SK-N-SH (cell line): ENCODE results near the gene ALPI. TPM values are rescaled to one million over a fixed set of nuclear protein-coding genes. Genes with fewer than 3 reads are reported as not detected.

Experiments
- CTCF ChIA-PET: fragments of 300-600, 350-600 bp; formaldehyde crosslinking; extraction: SDS; loops from one replicate; lab custom pipeline; 2021; lab: Yijun Ruan, JAX
- POLR2A ChIA-PET: fragments of 350-600 bp; sonication (Branson Sonifier 250); formaldehyde crosslinking; extraction: SDS; loops from one replicate; lab custom pipeline; 2020; ENCODE audit warnings: antibody characterized with exemption, inconsistent platforms; lab: Yijun Ruan, JAX
- DNase-seq: peaks from one replicate; pipeline ENCODE4 v3.0.0; 2012
- H2AFZ ChIP-seq: fragments of 200-600 bp; sonication (generic); 2 replicates; pipeline ENCODE4 v1.8.1; 2016; ENCODE audit warnings: antibody characterized with exemption, mild to moderate bottlenecking, low read depth
- H3F3A ChIP-seq: fragments of 200-600 bp; sonication (generic); replicated peaks from 2 replicates; pipeline ENCODE3; 2016; ENCODE audit warnings: antibody characterized with exemption, mild to moderate bottlenecking; ENCODE audit not compliant: insufficient read depth
- H3K27ac ChIP-seq, 2 experiments: fragments of 200-500 bp in 1 of 2; fragments of 200-600 bp in 1 of 2; sonication (Bioruptor generic) in 1 of 2; sonication (generic), shearing (Covaris generic) in 1 of 2; 2 replicates each; pipeline versions ENCODE4 v1.5.1 to v1.6.1; 2014 to 2016; ENCODE audit warnings: low read depth in 2 of 2, inconsistent platforms in 1 of 2, low read length in 1 of 2, mild to moderate bottlenecking in 1 of 2, mixed read lengths in 1 of 2
- H3K27me3 ChIP-seq: fragments of 200-600 bp; sonication (generic), shearing (Covaris generic); 2 replicates; pipeline ENCODE4 v1.6.1; 2016; ENCODE audit warnings: mixed run types; ENCODE audit not compliant: insufficient read depth
- H3K36me3 ChIP-seq, 2 experiments: fragments of 200-500 bp in 1 of 2; fragments of 200-600 bp in 1 of 2; sonication (Bioruptor generic) in 1 of 2; sonication (generic) in 1 of 2; replicated peaks in 1 of 2; 2 replicates each; pipeline versions ENCODE3 to v1.5.1; 2014 to 2016; ENCODE audit warnings: low read length in 1 of 2, mild to moderate bottlenecking in 1 of 2; ENCODE audit not compliant: insufficient read depth in 2 of 2, control insufficient read depth in 1 of 2
- H3K4me1 ChIP-seq, 2 experiments: fragments of 200-500 bp in 1 of 2; fragments of 200-600 bp in 1 of 2; sonication (Bioruptor generic) in 1 of 2; sonication (generic), shearing (Covaris generic) in 1 of 2; 2 replicates each; pipeline versions ENCODE4 v1.5.1 to v1.6.1; 2014 to 2016; ENCODE audit warnings: low read depth in 1 of 2, low read length in 1 of 2, mixed run types in 1 of 2; ENCODE audit not compliant: insufficient read depth in 2 of 2, control insufficient read depth in 1 of 2
- H3K4me2 ChIP-seq: fragments of 200-600 bp; sonication (generic), shearing (Covaris generic); 2 replicates; pipeline ENCODE4 v1.6.1; 2017; ENCODE audit warnings: mixed run types
- H3K4me3 ChIP-seq, 2 experiments: fragments of 200-500 bp in 1 of 2; fragments of 200-600 bp in 1 of 2; sonication (Bioruptor generic) in 1 of 2; sonication (generic), shearing (Covaris generic) in 1 of 2; 2 replicates each; pipeline versions ENCODE4 v1.5.1 to v1.8.1; 2014 to 2016; ENCODE audit warnings: low read depth in 2 of 2, inconsistent platforms in 1 of 2, low read length in 1 of 2, mild to moderate bottlenecking in 1 of 2, mixed read lengths in 1 of 2, moderate library complexity in 1 of 2
- H3K79me2 ChIP-seq: fragments of 200-600 bp; sonication (generic); 2 replicates; pipeline ENCODE4 v1.8.1; 2017; ENCODE audit warnings: mild to moderate bottlenecking; ENCODE audit not compliant: insufficient read depth
- H3K9ac ChIP-seq: fragments of 200-600 bp; sonication (generic); 2 replicates; pipeline ENCODE4 v1.6.1; 2017; ENCODE audit warnings: mixed run types
- H3K9me2 ChIP-seq: fragments of 200-600 bp; sonication (generic); 2 replicates; pipeline ENCODE4 v1.6.1; 2017; ENCODE audit warnings: mixed run types
- H3K9me3 ChIP-seq: fragments of 200-600 bp; sonication (generic); 2 replicates; pipeline ENCODE4 v1.6.1; 2017; ENCODE audit warnings: mixed run types, mild to moderate bottlenecking, moderate library complexity
- H4K20me1 ChIP-seq: fragments of 200-600 bp; sonication (generic); 2 replicates; pipeline ENCODE4 v1.6.1; 2017; ENCODE audit warnings: mild to moderate bottlenecking, mixed run types; ENCODE audit not compliant: insufficient read depth
- ELF1 ChIP-seq: IDR thresholded peaks from 2 replicates; pipeline ENCODE4 v1.4.0; 2012
- EP300 ChIP-seq, 2 experiments: IDR thresholded peaks; 2 replicates each; pipeline versions ENCODE4 v1.4.0 to v1.6.1; 2012; ENCODE audit warnings: borderline replicate concordance in 1 of 2, low read depth in 1 of 2, low read length in 1 of 2
- EZH2phosphoT487 ChIP-seq: fragments of 200-600 bp; sonication (generic); IDR thresholded peaks from 2 replicates; pipeline ENCODE4 v1.6.1; 2017; ENCODE audit warnings: low read depth, mixed run types, mild to moderate bottlenecking, antibody characterized with exemption, moderate library complexity, borderline replicate concordance
- FOXJ3 ChIP-seq: sonication (generic); formaldehyde crosslinking; IDR thresholded peaks from 2 replicates; pipeline ENCODE4 v1.5.1; 2020; ENCODE audit warnings: mild to moderate bottlenecking, missing genetic modification reagents
- GABPA ChIP-seq: IDR thresholded peaks from 2 replicates; pipeline ENCODE4 v1.4.0; 2012; ENCODE audit warnings: low read depth, mild to moderate bottlenecking
- GATA2 ChIP-seq: sonication (generic); formaldehyde crosslinking; IDR thresholded peaks from 2 replicates; pipeline ENCODE4 v1.5.0; 2020; ENCODE audit warnings: mild to moderate bottlenecking, missing genetic modification reagents
- IRF3 ChIP-seq: fragments of 150-350 bp; IDR thresholded peaks from 2 replicates; pipeline ENCODE4 v1.6.1; 2016; ENCODE audit warnings: mild to moderate bottlenecking, low read depth, low read length
- JUND ChIP-seq: IDR thresholded peaks from 2 replicates; pipeline ENCODE4 v1.4.0; 2012
- MXI1 ChIP-seq: IDR thresholded peaks from 2 replicates; pipeline ENCODE4 v1.6.1; 2012; ENCODE audit warnings: mild to moderate bottlenecking, low read depth, low read length, improper control_type of control experiment
- NFIC ChIP-seq: IDR thresholded peaks from 2 replicates; pipeline ENCODE4 v1.4.0; 2012; ENCODE audit warnings: borderline replicate concordance
- RAD21 ChIP-seq: IDR thresholded peaks from 2 replicates; pipeline ENCODE4 v1.6.1; 2012; ENCODE audit warnings: mild to moderate bottlenecking, low read length
- RCOR1 ChIP-seq: fragments of 150-350 bp; IDR thresholded peaks from 2 replicates; pipeline ENCODE4 v1.6.1; 2017; ENCODE audit warnings: antibody characterized with exemption, low read length
- SIN3A ChIP-seq: IDR thresholded peaks from 2 replicates; pipeline ENCODE4 v1.6.1; 2012; ENCODE audit warnings: low read depth, mild to moderate bottlenecking, low read length, moderate library complexity, borderline replicate concordance
- TAF1 ChIP-seq: IDR thresholded peaks from 2 replicates; pipeline ENCODE4 v1.6.1; 2012; ENCODE audit warnings: low read depth, mild to moderate bottlenecking, low read length, moderate library complexity, borderline replicate concordance
- TCF12 ChIP-seq: IDR thresholded peaks from 2 replicates; pipeline ENCODE4 v1.4.0; 2012
- USF2 ChIP-seq: fragments of 150-350 bp; IDR thresholded peaks from 2 replicates; pipeline ENCODE4 v1.6.1; 2017; ENCODE audit warnings: antibody characterized with exemption, low read length, low read depth, borderline replicate concordance
- YY1 ChIP-seq: IDR thresholded peaks from 2 replicates; pipeline ENCODE4 v1.4.0; 2012; ENCODE audit warnings: low read depth, mild to moderate bottlenecking
- ZBTB33 ChIP-seq: IDR thresholded peaks from 2 replicates; pipeline ENCODE4 v1.4.0; 2012; ENCODE audit warnings: low read depth, borderline replicate concordance
- WGBS: methylation state at CpG from one replicate; pipeline ENCODE4 v1.1.6; 2017; ENCODE audit warnings: low lambda C conversion rate; 5-methylcytosine and 5-hydroxymethylcytosine counted together
- polyA plus RNA-seq, 3 experiments: library from polyadenylated mRNA; depleted of rRNA; stranded (reverse); fragments of >200 nt; gene quantifications; 2 replicates each; pipeline ENCODE4 v1.2.3, GENCODE V29; 2012

Gene ALPI
- polyA plus RNA-seq, 1 of the 3 experiments (the other 2 are of a cell fraction): not detected

GRCh38 chr2:232486558-232487384, 30.8 kb downstream of the ALPI start:
- Histone ChIP-seq H3K27me3 (peaks cover 18% of the 10 kb centered on the region), H3K79me2 (no peaks in the 10 kb centered on the region), H2AFZ (no peak overlapping the region), H3F3A (no peaks in the 10 kb centered on the region), H3K36me3 (no peaks in the 10 kb centered on the region), H3K9me2 (no peaks in the 10 kb centered on the region), H3K4me1 (peaks cover 0 to 4% of the 10 kb centered on the region in 2 experiments; a peak in 1 of 4 replicates), H3K9ac (no peak overlapping the region), H3K9me3 (no peaks in the 10 kb centered on the region), H3K4me3 (peak overlapping the region in 1 of 2 experiments; percentile 27; a peak in 1 of 4 replicates), H4K20me1 (no peaks in the 10 kb centered on the region), H3K27ac (no peak overlapping the region), H3K4me2 (no peak overlapping the region)
- ChIA-PET CTCF (interaction anchor here (1.0 to 1.2 kb wide), 2 partner anchors 36 to 561 kb away, joined by 3 to 4 read pairs; no protein-coding TSS in a partner anchor), POLR2A (no interaction called here)
- DNase-seq: peak; percentile 42
- TF ChIP-seq RAD21: no peak
- WGBS: 20% methylated on average over 9 of the region's 74 CpGs

GRCh38 chr2:232487385-232488096, 31.6 kb downstream of the ALPI start, which contains the start of gene ECEL1:
Gene ECEL1 (minus strand): TSS chr2:232487834. CDS start chr2:232486653, 1,181 bp downstream.
- Histone ChIP-seq H4K20me1 (no peaks in the 10 kb centered on the region), H3K4me2 (no peak within 1 kb of the TSS), H3K9me2 (no peaks in the 10 kb centered on the region), H2AFZ (no peak within 1 kb of the TSS)
- CTCF ChIA-PET: interaction anchor here (1.5 kb wide), 1 partner anchor 43 kb away, joined by 3 read pairs; no protein-coding TSS in a partner anchor
- peak; percentile 75 for DNase-seq
- TF ChIP-seq FOXJ3 (CRISPR knock-in tag) (no peak), ELF1 (no peak), SIN3A (no peak), TCF12 (no peak), YY1 (no peak), GATA2 (CRISPR knock-in tag) (no peak), NFIC (no peak), IRF3 (no peak), GABPA (no peak), RCOR1 (no peak), EZH2phosphoT487 (no peak), RAD21 (no peak), MXI1 (no peak), TAF1 (no peak), ZBTB33 (no peak), JUND (no peak), EP300 (IDR thresholded peaks at IDR 0.05; ENCODE audit: borderline replicate concordance in 1 of 2, low read depth in 1 of 2, low read length in 1 of 2) (no peak), USF2 (no peak)
- TF ChIP-seq, all 33 proteins: peak for 0
- Histone ChIP-seq H3K27me3 (peaks cover 18% of the 10 kb centered on the region), H3K4me1 (peaks cover 0 to 4% of the 10 kb centered on the region in 2 experiments; a peak in 1 of 4 replicates), H3F3A (no peaks in the 10 kb centered on the region), H3K36me3 (no peaks in the 10 kb centered on the region), H3K79me2 (no peaks in the 10 kb centered on the region), H3K4me3 (peak within 1 kb of the TSS in 1 of 2 experiments; percentile 27; a peak in 1 of 4 replicates), H3K9ac (no peak within 1 kb of the TSS), H3K9me3 (no peaks in the 10 kb centered on the region), H3K27ac (no peak within 1 kb of the TSS)
- POLR2A ChIA-PET: no interaction called here
- 11% methylated on average over 7 of the region's 102 CpGs for WGBS
